GM19239 (cell line): ENCODE measurements around the gene EPS8.
"Not testable (repeated sequence)": the region's sequence is repeated elsewhere in the genome, so short reads cannot be mapped to it uniquely, and the experiment has no call there.

Source experiments
- DNase-seq: peaks from one replicate; pipeline ENCODE4 v3.0.0; 2011; ENCODE audit warnings: low spot score; ENCODE audit not compliant: insufficient read length
- FAIRE-seq: peaks from 2 replicates; lab custom pipeline; 2011; peaks lifted over from hg19 to GRCh38; lab: Jason Lieb, UNC

The EPS8 gene

DNA sequence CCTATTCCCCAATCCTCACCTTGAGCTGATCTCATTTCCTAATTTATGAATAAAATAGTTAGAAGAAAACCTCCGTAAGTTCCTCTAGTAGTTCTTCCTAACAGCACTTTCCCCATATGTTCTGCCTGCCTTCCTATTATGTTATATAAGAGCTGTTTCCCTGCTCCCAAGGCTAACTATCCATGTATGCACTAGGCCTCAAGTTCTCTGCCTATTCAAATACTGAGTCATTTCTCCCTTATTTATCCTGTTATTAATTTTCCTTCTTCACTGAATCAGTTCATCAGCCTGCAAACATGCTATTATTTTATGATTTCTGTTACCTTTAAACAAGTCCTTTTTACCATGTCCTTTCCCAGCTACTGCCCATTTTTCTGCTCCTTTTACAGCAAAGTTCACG, 164.1 kb downstream of the EPS8 start:
- DNase-seq (no peak), FAIRE-seq (no peak)

DNA sequence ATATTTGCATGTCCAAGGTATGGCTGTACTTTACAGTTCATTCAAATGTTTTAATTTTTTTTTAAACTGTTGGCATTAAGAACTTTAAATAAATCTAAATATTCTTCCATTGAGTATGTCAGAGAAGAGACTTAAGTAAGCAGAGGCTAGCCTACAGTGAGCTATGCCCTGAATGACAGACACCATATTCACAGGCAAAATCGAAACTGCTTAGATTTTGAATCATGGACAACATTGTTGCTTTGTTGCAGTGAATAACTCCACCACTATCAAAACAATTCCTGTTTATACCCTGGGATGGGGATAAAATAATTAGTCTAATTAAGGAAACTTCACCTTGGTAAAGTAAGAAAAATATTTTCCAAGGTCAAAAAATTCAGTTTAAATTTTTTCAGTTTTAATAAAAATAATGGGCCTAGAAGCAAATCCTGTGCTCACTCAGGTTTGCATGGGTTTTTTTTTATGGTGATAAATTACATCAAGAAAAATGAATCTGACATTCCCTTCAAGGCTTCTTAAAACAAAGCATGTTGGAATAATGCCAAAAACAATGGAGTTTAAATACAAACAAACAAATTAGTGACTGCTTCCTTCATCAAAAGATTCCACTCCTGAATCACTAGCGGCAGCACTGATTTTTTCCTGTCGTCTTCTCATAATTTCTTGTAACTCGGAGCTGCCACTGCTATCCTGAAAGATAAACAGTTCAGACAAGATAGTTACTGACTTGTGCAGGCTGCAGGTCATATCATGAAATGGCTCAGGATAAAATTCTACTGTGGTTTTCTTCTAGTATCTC, 168.2 kb downstream of the EPS8 start:
- peak; percentile 4 for FAIRE-seq
- DNase-seq, result no peak

DNA sequence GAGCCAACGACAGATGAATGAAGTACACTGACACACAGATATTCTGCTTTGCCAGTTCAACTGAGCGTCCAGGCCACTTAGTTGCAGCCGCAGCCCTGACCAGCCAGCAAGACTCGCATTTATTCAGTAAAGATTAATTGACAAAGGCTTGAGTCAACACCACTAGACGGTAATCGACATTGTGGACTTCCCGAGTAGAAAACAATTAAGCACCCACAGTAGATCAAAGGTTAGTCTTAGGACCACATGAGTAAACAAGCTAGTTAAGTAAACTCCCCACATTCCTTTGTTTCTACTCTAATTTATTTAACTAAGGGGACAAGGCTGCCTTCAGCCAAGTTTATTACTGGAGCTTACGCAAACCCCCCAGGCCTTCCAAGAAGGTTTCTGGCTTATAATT, 172.7 kb downstream of the EPS8 start:
- not testable (repeated sequence) for FAIRE-seq

DNA sequence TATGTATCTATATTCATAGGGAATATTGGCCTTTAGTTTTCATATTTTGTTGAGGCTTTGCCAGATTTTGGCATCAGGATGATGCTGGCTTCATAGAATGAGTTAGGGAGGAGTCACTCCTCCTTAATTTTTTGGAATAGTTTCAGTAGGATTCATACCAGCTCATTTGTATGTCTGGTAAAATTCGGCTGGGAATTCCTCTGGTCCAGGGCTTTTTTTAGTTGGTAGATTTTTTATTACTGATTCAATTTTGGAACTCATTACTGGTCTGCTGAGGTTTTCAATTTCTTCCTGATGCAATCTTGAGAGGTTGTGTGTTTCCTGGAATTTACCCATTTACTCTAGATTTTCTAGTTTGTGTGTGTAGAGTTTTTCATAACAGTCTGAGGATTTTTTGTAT, 175.2 kb downstream of the EPS8 start:
- peak; percentile 54 for FAIRE-seq
- no peak for DNase-seq

More for the DNA sequence above, 172.7 kb downstream of the EPS8 start:
- not testable (repeated sequence) for DNase-seq

DNA sequence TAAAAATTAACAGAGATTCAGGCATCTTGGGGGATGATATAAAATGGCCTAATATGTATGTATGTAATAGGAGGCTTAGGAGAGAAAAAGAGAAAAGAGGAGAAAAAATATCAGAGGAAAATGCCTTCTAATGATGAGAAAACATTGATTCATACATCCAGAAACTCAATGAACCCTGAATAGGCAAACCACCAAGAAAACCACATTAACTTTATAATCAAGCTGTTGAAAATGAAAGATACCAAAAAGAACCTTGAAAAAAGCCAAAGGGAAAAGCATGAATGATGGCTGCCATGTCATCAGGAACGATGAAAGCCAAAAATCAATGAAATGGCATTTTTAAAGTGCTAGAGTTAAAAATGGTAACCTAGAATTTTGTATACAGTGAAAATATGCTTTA, 180.2 kb downstream of the EPS8 start:
- DNase-seq, result no peak
- no peak for FAIRE-seq

DNA sequence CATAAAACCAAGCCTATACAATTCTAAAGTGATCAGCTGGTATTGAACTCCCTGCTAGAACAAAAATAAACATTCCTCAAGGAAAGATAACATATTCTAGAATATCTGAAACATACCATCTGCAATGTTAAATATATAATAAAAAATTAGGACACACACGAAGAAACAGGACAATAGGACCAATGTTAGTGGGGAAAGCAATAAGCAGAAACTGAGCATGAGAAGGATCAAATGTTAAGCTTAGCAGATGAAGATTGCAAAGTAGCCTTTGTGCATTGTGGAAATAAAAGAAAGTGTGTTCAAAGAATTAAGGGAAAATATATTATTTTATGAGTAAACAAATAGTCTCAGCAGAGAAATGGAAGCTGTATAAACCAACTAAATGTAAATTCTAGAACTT, 180.8 kb downstream of the EPS8 start:
- DNase-seq (no peak), FAIRE-seq (no peak)

DNA sequence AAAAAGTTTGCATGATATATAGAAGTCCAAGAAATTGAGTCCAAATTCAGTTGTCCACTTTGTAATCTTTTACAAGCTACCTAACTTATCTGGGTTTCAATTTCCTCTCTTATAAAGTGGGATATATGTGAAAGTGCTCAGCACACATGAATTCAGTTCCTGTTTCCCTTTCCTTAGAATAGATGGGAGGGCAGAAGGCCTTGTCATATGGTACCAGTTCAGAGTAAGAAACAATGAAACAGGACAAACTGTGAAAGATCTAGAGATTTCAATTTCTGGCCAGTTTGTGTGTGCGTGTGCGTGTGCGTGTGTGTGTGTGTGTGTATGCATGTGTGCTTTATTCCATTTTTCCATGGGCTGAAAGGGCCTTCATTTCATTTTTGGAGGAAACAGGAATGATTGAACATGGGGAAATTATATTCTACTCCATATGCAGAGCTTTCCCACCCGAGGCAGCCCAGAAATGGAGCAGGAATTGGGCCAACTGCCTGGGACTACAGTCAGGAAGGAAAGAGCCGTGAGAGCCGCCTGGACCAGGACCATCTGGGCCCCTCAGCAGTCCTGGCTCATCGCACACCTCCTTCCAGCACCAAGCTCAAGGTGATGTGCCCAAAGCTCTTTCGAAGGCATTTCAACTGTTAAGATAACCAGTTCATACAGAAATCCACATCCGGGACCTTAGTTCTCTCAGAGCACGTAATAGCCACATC, 183.2 kb downstream of the EPS8 start:
- no peak for DNase-seq
- no peak for FAIRE-seq

GRCh38 chr12:15603474-15604085, 185.6 kb downstream of the EPS8 start:
- DNase-seq (no peak), FAIRE-seq (no peak)

DNA sequence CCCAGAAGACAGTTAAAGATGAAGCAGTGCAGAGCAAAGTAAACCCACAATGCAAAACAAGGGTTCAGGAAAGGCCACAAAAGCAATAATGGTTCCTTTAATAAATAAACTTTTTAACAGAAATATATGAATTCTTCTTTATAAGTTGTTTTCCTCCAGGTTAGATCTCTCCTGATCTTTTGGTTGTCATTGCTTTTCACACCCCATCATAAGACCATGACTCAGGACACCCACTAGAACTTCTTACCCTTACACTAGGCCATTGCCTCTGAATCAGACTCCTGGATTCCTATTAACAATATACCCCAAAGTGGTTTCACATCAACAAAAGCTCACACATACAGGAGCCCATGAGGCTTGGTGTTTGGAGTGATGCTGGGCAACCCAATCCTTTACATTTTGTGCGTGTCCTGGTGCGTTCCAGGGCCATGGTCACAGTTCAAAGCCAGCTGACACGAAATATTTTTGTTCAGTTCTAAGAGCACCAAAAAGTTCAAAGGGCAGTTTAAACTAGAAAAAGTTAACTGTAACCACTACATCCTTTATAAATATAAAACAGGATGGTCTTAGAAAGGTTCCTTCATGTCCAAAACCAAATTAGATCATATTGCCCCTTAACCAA, 187.0 kb downstream of the EPS8 start:
- FAIRE-seq (no peak), DNase-seq (no peak)

DNA sequence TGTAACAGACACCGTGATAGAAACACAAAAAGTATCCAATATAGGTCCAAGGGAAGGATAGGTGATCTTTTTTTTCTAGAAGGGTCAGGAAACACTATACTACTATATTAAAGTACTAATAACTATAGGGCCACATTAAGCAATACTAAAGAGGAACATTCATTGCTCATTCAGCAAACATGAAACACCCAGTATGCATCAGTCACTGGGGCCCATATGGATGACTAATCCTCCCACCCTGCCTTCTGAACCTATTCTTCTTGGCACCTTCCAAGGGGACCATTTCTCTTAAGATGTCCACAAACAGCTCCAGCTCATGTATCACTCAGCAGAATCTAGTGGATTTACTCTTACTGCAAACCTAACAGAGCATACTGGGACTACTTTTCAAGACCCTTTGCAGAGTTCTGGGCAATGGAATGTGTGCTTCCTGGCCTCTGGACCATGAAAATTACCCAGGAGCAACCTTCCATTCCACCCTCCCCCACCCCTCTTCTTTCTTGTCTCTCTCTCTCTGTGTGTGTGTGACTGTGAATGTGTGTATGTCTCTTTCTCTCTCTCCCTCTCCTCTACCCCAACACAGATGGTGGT, 187.9 kb downstream of the EPS8 start:
- DNase-seq, result no peak
- FAIRE-seq, result no peak

DNA sequence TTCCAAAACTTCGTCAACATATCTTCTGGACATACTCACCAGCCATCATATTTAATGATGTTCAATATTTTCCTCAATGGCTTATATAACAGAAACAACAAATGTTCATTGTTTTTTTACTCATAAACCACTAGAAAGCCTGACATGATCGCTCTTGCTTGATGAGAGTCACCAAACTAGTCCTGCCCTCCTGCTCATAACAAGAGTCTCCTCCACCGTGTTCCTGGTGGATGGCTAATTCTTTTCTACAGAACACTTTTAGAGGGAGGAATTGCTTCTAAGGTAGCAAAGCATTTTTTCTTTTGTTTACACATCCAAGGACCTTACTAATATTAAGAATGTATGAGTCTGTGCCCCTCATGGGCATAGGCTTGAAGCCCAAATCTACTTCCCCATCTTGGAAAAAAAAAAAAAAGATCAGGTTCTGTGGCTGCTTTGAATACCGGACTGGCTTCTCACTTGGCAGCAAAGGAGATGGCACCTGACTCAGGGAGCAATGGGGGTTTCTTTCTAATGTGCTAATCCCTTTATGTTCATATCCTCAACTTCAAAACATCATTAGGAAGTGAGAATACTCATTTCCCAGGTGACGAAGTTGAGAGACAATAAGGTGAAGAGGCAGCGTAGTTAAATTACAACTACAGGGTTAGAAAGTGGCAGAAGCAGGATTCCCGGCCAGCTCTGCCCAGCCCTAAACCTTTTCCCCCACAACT, 188.8 kb downstream of the EPS8 start:
- DNase-seq (no peak), FAIRE-seq (no peak)

- DNase-seq (no peak), FAIRE-seq (peak; percentile 31)
These were observed 189.7 kb downstream of the EPS8 start for GRCh38 chr12:15599266-15600037.

GRCh38 chr12:15597125-15597830, 191.9 kb downstream of the EPS8 start:
- DNase-seq, result no peak
- FAIRE-seq, result no peak

DNA sequence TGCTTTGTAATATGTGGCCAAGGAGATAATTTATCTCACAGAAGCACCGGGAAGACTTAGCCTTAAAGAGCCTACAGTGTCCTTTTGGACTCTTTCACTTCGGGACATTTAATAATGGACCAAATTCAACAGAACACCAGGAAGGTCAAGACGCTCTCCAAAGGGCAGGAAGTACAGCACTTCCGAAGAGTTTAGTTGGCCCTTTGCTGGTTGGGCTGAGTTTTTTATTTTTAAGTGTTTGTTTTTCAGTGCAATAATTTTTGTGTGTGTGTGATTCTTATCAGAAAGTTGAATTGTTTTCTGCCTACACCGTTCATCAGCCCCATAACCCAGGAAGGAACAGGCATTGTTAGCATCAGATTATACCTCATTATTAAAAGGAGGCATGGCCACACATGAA, 193.0 kb downstream of the EPS8 start:
- DNase-seq (no peak), FAIRE-seq (no peak)

DNA sequence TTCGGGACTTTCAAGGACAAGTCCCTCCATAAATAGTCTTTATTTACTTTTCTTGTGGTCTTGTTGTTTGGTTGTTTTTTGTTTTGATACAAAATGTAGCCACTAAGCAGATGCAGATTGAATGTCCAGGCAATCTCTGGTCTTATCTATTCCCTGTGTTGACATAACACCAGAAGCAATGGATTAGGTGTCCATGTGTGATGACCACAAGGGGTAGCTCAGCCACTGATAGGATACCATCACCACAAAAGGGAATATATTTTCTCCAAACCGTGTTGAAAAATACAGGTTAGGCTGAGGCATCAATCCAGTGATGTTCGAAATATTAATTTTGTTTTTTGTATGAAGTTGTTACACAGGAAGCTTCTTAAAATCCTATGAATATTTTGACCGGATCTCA, 196.3 kb downstream of the EPS8 start:
- DNase-seq, result no peak

GRCh38 chr12:15591811-15592210, 197.4 kb downstream of the EPS8 start:
- DNase-seq (no peak), FAIRE-seq (no peak)

More for the DNA sequence above, 196.3 kb downstream of the EPS8 start:
- no peak for FAIRE-seq

DNA sequence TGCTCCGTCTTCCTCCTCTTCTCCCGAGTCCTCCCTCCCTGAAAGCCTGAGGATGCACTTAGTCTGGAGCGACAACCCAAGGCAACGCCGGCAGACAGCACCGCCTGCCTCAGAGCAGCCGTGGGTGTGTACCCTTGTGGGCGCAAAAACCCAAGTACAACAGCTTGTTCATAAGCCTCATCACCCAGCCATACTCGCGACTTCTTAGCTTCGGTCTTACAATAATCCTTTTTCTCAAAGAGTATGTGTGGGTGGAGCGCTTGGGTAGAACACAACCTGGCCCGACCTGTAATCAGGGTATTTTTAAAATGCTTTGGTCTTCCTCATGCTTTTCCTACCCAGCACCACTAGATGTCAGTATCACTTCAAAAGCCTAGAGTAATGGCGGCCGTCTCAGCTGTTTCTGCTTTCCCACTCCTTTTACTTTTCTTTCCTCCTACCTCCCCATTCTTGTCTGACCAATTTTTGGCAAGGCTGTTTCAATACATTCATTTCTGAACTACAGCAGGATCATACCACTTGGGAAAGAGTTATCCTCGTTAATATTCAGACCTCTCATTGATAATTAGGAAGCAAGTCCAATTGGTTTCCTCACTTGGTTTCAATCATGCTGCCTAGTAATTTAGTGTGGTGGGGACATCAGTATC, 198.9 kb downstream of the EPS8 start:
- DNase-seq (peak; percentile 22), FAIRE-seq (peak; percentile 91)
